Hematopoietic multipotent progenitor cell treated with erythropoietin and hydrocortisone succinate and interleukin-3 and kit ligand, for 4 days (in vitro differentiated cells): ENCODE data around the gene TLR3.
A peak's percentile ranks its signal among the peaks of the same experiment; 100 is the strongest.
"Not testable (repeated sequence)": the region's sequence is repeated elsewhere in the genome, so short reads cannot be mapped to it uniquely, and the experiment has no call there.

Source experiments
- DNase-seq: peaks from one replicate; pipeline ENCODE4 v3.0.0-alpha.2; 2015

Gene TLR3

GRCh38 chr4:186068581-186069348, at the start of gene TLR3:
Gene TLR3 (plus strand): TSS chr4:186069156. CDS start chr4:186076620, 7,464 bp downstream.
- DNase-seq = peak; percentile 36

GRCh38 chr4:186019269-186019668, 49.7 kb upstream of the TLR3 start:
- DNase-seq = no peak

GRCh38 chr4:186020106-186020792, 48.7 kb upstream of the TLR3 start:
- no peak for DNase-seq

GRCh38 chr4:186020793-186021407, 48.1 kb upstream of the TLR3 start:
- no peak for DNase-seq

GRCh38 chr4:186021461-186022167, 47.3 kb upstream of the TLR3 start:
- DNase-seq = peak; percentile 36

GRCh38 chr4:186023975-186024374, 45.0 kb upstream of the TLR3 start:
- no peak for DNase-seq

- DNase-seq = no peak
Observed at GRCh38 chr4:186024637-186025407, 44.1 kb upstream of the TLR3 start.

- no peak for DNase-seq
Observed at GRCh38 chr4:186025408-186025690, 43.6 kb upstream of the TLR3 start.

- DNase-seq = no peak
Observed at GRCh38 chr4:186027405-186027804, 41.6 kb upstream of the TLR3 start.

- no peak for DNase-seq
Observed at GRCh38 chr4:186029571-186030398, 39.2 kb upstream of the TLR3 start.

GRCh38 chr4:186030399-186030775, 38.6 kb upstream of the TLR3 start:
- no peak for DNase-seq

GRCh38 chr4:186030795-186031194, 38.2 kb upstream of the TLR3 start:
- DNase-seq = no peak

GRCh38 chr4:186032259-186032658, 36.7 kb upstream of the TLR3 start:
- DNase-seq = peak; percentile 8

GRCh38 chr4:186033027-186033426, 35.9 kb upstream of the TLR3 start:
- no peak for DNase-seq

GRCh38 chr4:186034613-186035012, 34.3 kb upstream of the TLR3 start:
- DNase-seq = not testable (repeated sequence)

GRCh38 chr4:186036976-186037581, 31.9 kb upstream of the TLR3 start:
- DNase-seq = no peak

- DNase-seq = peak; percentile 81
Observed at GRCh38 chr4:186037692-186038658, 31.0 kb upstream of the TLR3 start.

- DNase-seq = no peak
Observed at GRCh38 chr4:186039697-186040096, 29.3 kb upstream of the TLR3 start.

GRCh38 chr4:186040316-186040715, 28.6 kb upstream of the TLR3 start:
- DNase-seq = no peak

GRCh38 chr4:186047501-186047900, 21.5 kb upstream of the TLR3 start:
- DNase-seq = not testable (repeated sequence)
